Measurements from ENCODE around the gene LAPTM4A. TPM values are rescaled to one million over a fixed set of nuclear protein-coding genes. Genes with fewer than 3 reads are reported as not detected.
A peak's percentile ranks its signal among the peaks of the same experiment; 100 is the strongest.

Gene LAPTM4A
- polyA plus RNA-seq, 4 donors = 418 to 616 (median 548) TPM

DNA sequence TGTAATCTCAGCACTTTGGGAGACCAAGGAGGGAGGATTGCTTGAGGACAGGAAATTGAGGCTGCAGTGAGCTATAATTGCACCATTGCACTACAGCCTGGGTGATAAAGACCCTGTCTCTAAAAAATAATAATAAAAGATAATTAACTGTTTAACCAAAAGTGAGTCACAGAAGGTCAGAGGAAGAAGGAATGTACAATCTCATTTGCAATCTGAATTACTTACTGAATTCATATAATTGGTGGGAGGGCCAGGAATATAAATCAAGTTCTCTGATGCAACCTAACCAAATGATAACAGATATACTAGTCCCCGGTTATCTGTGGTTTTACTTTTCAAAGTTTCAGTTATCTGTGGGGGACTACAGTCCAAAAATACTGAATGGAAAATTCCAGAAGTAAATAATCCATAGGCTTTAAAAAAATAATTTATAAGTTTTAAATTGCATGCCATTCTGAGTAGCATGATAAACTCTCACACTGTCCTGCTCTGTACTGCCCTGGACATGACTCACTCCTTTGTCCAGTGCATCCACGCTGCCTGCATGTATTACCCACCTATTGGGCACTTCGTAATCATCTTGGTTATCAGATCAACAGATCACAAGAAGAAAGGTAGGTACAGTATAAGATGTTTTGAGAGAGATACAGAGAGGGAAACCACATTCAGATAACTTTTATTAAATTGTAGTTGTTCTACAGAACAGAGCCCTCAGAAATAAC, 26.2 kb downstream of the LAPTM4A start:
- DNase-seq (ENCODE audit: low read depth in 4 of 4, low spot score in 3 of 4) = no peak

DNA sequence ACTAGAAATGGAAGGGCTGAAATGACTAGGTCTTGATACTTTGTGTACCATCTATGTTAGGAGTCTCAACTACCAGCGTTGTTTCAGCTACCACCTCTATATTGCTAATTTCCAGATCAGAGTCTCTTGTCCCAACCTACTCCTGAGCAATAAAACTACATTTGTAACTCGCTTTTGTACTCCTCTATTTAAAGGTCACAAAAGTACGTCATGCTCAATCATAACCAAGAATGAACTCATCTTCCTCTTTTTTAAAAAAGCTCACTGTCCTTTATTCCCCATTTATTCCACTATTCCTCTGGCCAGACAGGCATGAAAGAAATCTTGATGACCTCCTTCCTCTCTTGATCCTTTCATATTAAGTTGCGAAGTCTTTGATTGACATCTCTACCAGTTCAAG, 27.7 kb downstream of the LAPTM4A start:
- DNase-seq (ENCODE audit: low read depth in 4 of 4, low spot score in 3 of 4) = no peak

DNA sequence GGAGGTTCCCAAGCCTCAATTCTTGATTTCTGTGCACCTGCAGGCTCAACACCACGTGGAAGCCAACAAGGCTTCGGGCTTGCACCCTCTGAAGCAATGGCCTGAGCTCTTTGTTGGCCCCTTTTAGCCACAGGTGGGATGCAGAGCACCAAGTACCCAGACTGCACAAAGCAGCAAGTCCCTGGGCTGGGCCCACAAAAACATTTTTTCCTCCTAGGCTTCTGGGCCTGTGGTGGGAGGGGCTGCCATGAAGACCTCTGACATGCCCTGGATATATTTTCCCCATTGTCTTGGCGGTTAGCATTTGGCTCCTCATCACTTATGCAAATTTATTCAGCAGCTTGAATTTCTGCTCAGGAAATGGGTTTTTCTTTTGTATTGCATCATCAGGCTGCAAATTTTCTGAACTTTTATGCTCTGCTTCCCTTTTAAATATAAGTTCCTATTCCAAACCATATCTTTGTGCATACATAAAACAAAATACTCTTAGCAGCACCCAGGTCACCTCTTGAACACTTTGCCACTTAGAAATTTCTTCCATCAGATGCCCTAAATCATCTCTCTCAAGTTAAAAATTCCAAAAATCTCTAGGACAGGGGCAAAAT, 29.9 kb downstream of the LAPTM4A start:
- DNase-seq (ENCODE audit: low read depth in 4 of 4, low spot score in 3 of 4) = no peak

DNA sequence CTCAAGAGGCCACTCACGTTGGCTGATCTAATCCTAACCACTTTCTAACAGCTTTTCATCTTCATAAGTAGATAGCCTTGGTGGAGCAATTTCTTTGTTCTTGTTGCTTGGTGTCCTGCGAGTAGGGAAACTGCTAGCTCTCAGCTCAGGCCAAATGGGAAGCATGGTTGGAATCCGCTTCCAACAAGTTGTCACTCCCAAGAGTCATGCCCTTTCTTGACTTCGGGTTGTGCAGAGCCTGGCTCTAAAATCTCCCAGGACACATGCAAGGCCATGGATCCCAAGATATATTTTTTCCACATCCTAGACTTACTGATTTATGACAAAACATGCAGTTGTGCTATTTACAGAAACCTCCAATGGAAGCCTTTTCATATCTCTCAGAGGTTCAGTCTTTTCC, 31.7 kb downstream of the LAPTM4A start:
- DNase-seq (ENCODE audit: low read depth in 4 of 4, low spot score in 3 of 4) = no peak

DNA sequence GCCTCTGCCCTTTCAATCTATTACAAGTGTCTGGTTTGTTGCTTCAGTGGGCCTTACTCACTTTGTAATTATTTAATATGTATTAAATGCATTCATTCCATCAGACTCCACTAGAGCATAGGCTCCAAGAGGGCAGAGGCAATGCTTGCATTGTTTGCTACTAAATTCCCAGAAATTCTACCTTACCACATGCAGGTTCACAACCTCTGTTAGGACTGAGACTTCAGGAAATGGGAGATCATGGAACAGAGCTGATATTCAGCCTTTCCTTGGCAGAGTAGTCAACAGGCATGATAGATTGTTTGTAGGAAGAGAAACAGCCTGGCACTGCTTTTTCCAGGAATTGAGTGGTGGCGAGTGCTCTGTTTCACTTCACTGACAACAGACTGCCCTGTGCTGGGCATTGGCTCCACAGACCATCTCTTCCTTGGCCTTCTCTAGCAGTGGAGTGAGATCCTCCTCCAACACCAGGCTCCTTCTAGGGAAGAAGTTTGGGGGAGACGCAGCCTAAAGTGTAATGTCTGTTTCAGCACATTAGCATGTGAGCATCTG, 32.8 kb downstream of the LAPTM4A start:
- no peak for DNase-seq (ENCODE audit: low read depth in 4 of 4, low spot score in 3 of 4)

DNA sequence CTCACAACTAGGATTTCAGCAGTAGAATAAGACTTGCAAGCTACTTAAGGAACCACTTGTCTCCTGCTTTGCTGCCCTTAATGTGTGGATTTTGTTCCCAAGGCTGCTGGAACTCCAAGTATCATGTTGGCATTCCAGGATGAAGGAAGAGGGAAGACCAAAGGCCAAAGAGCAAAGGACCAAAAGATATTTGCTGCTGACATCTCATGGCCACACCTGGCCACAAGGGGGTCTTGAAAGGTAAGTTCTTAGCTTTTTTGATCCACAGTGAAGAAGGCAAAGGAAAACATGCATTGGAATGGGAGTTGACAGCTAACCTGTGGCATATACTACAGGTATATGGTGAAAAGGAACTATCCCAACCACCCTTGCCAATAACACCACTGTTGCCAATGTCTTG, 35.1 kb downstream of the LAPTM4A start:
- no peak for DNase-seq (ENCODE audit: low read depth in 4 of 4, low spot score in 3 of 4)

DNA sequence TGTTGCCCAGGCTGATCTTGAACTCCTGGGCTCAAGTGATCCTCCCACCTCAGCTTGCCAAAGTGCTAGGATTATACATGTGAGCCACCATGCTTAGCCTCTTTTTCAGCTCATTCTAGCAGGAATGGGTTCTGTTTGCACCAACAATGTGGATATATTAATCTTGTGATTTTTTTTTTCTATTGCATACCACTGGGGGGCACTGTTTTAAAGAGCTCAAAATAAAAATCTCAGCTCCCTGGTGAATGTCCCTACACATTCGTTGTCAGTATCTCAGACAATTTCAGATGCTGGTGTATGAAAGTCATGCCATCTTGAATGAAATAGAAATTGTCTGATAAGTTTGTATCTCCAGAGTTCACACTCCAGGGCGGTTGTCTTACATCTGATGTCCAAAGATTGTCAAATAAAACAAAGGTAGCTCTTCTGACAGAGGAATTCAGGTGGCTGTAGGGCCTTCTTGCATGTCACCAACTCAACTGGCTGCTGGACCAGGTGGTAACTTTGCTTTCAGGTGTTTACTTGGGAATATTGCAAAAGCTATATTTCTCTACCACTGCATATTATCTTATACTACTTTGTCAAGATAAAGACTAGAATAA, 35.8 kb downstream of the LAPTM4A start:
- DNase-seq (ENCODE audit: low read depth in 4 of 4, low spot score in 3 of 4) = peak in 1 of 4 donors; percentile 39

DNA sequence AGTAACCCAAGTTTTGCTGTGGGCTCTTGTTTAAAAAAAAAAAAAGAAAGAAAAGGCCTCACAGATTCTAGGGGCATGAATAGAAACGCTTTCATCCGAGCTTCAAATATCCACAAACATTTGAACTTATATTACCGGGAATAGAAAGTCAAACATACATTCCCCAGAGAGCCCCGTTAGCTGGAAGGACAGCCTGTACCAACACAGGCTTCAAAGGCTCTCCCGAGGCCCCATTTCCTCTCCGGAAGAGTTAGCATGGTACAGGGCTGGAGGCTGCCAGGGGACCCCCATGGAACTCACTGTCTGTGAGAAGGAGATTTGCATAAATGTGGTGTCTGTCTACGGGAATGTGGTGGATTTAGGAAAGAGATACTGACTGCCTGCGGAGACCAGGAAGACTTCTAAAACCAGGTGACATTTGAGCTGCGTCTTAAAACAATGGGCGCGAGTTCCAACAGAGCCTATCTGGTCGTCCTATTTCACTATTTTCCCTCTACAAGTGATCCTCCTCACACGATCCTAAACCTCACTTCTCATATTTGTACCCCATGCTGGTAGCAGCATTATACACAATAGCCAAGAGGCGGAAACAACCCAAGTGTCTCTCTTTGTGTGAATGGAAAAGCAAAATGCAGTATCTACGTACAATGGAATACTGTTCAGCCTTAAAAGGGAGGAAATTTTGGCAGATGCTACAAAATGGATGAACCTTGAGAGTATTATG, 38.1 kb downstream of the LAPTM4A start:
- DNase-seq (ENCODE audit: low read depth in 4 of 4, low spot score in 3 of 4) = no peak

DNA sequence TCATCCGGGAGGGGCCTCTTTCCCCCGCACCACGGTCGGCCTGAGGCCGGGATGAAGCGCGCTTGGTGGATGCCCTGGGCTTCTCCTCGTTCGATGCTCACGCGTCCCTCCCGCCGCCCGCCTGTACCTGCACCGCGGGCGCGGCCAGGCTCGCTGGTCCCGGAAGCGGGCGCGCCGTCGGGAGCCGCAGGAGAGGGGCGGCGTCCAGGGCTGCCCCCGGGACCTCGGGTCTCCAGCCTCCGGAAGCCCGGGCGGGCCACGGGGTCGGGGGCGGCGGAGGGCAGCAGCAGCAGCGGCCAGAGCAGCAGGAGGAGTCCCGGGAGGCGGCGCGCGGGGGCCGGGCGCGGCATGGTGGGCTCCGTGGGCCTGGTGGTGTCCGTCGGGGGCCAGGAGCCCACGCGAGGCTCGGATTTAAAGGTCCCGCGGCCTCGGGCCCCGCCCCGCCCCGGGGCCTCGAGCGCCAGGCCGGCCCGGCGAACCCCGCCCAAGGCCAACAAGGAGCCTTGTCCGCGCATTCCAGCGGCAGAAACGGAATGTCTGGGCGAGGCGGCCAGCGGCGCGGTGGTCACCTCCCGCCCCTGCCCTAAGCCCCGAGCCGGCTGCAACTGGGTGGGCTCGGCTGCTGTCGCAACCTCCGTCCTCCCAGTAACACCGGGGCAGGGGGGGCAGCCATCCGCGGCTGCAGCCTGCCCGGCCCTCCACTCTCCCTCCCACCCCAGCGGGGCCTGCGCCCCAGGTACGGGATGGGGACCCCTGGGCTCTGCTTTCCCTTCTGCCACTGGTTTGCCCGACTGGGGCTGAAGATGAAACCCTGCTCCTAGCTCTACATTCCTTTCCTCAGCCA, 38.9 kb downstream of the LAPTM4A start, which contains the start of gene MATN3:
Gene MATN3, minus strand, starts transcription at position 387 of the 844 bp plus-strand sequence. Its CDS starts 37 bp downstream, at position 350.
- DNase-seq (ENCODE audit: low read depth in 4 of 4, low spot score in 3 of 4) = no peak

DNA sequence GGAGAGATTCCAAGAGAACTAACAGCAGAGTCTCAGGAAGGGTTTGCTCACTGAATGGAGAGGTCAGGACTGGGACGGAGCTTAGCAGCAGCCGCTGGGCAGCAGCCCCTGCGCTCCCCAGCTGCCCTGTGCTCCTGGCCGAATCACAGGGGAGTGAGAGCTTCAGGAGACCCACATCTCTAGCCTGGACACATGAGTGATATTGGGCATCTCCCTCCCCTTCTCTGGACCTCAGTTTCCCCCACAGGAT, 39.5 kb downstream of the LAPTM4A start:
- no peak for DNase-seq (ENCODE audit: low read depth in 4 of 4, low spot score in 3 of 4)

DNA sequence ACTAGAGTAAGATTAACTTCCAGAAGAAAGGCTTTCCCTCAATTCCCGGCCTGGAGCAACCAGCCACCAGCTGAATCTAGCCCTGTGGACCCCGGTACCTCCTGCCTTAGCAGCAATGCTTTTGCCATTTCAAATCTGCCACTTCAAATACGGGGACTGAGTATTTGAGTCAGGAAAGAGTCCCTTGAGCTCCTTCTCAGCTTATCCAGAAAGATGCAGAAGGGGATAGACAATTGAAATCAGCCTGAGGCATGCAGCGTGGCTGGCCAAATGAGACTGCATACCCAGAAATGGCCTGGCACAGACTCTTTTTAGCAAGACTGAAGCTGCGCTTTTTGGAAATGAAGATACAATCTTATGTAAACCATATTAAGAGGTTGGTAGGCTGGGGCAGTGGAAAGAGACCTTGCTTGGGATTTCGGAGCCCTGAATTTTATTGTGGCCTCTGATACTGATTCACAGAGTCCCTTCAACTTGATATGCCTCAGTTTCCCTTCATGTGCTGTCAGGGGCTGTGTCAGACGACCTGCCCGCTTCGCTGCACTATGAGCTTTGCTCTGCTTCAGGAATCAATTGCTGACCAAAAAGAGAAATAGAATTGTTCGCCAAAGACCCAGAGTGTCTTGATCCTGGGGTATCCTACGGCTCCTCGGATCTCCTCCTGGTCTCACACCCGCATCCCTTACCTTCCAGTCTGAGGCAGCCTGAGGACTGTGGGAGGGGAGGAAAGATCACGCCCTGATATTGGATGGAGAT, 40.0 kb downstream of the LAPTM4A start:
- DNase-seq (ENCODE audit: low read depth in 4 of 4, low spot score in 3 of 4) = no peak

DNA sequence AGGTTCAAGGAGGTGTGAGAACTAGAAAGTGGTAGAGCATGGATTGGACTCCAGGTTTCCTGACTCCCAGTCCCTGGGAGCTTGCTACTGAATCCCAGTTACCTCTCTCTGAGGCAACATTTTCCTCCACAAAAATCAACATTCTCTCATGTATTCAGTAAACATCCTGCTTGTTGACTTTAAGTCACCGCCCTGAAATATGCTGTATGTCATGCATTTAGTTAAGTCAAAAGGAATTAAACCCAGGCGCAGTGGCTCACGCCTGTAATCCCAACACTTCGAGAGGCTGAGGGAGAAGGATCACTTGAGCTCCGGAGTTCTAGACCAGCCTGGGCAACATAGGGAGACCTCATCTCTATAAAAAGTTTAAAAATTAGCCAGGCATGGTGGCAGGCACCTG, 42.7 kb downstream of the LAPTM4A start:
- DNase-seq (ENCODE audit: low read depth in 4 of 4, low spot score in 3 of 4) = no peak

DNA sequence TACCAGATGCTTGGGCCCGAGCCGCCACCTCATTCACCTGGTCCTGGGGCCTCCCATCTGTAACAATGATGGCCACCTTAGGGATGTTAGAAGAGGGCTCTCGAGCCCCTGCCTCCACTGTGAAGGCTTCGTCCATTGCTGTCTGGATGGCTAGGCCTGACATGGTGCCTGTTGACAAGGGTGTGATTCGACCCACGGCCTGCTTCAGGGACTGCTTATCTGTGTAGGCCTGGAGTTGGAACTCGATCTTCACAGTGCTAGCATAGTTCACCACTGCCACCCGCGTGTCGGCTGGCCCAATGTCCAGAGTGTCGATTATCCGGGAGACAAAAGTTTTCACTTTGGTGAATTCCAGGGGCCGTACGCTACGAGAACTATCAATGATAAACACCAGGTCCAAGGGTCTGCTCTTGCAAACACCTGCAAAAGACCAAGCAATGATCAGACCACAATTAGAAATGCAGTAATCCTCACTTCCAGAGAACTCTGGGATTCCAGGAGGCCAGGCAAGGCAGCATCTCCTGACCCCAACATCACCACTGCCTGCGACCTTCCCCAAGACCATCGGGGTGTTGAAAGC, 45.4 kb downstream of the LAPTM4A start:
- no peak for DNase-seq (ENCODE audit: low read depth in 4 of 4, low spot score in 3 of 4)

DNA sequence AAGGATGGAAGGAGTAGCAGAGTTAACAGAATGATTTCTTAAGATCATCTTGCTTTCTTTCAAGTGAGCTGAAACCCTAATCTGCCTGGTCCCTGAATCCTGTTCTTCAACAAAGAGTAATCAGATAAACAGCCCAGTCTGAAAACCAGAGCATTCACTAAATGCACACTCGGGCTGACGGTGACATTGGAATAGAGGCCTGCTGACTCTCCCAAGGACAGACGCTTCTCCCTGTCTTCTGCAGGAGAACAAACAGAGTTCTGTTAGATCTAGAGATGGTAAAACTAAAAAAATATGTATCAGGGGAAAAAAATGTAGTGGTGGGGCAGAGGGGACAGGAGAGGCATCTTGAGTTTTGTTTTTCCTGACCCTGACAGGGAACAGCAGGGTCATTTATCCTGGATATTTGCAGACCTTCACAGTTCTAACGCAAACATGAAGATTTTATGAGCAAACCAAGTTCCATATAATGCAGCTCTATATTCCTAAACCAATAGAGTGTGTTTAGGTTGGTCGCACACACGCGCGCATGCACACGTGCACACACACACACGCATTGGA, 46.3 kb downstream of the LAPTM4A start:
- no peak for DNase-seq (ENCODE audit: low read depth in 4 of 4, low spot score in 3 of 4)

DNA sequence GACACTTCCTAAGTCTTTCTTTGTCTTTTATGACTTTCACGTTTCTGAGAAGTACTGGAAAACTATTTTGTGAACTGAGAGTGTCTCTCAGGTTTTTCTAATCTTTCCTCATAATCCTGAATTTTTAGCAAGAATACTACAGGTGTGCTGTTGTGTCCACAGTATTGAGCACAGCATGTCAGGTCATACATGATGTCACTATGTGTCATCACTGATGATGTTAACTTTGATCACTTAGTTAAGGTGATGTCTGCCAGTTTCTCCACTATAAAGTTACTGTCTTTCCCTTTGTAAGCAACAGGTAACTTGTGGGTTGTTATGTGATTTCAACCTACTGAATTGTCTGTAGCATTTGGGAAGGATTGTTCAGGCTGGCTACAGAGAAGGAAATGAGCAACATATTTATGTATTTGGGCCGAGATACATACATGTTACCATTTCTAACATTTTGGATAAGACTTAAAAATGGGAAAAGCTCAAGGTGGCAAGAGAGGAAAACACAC, 50.0 kb downstream of the LAPTM4A start:
- DNase-seq (ENCODE audit: low read depth in 4 of 4, low spot score in 3 of 4) = no peak

DNA sequence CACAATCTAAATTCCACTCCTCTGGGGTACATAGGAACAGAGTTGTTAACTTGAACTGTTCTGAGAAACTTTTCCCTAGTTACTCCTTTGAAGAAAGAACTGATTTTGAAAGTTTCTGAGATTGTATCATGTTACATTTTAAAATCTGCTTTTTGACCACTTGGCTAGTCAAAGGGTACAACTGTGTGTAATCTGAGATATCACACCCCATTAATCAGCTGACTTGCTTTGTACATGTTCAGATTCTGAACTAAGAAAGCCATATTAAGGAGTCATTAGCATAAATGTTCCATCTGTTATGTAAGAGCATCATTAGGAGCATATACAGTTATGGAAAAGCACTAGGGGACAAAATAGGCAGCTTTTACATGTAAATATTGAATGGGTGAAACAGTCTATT, 57.7 kb downstream of the LAPTM4A start:
- DNase-seq (ENCODE audit: low read depth in 4 of 4, low spot score in 3 of 4) = no peak

DNA sequence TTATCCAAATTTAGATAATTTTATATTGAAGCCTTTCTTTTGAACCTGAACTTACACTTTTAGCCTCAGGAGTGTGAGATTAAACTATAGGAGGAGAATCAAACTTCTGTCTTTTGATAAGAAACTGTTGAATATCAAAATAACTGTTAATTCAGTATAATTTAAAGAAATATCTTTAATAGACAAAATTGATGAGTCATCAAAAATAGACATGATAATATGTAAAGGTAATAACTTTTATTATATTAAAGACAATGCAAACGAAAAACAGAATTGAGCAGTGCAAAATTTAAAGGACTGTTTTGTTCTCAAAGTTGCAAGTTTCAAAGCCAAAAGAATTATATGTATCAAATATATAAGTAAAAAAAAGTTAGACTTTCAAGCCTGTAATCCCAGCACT, 59.5 kb downstream of the LAPTM4A start:
- DNase-seq (ENCODE audit: low read depth in 4 of 4, low spot score in 3 of 4) = no peak

DNA sequence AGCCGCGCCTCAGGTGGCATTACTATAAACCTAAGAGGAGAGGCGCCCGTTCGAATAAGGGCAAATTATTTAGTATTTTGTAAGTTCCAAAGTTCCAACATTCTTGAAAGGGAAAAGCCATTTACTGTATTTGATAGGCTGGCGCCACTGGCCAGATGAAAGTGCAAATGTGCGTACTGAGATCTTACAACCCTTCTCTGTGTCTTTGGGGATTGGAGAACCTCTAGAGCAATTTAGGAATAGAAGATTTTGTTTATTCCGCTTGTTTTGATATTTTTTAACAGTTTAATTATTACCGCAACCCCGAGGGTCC, 61.1 kb downstream of the LAPTM4A start:
- no peak for DNase-seq (ENCODE audit: low read depth in 4 of 4, low spot score in 3 of 4)
